Coronary artery (tissue), 2 donors: ENCODE results near the gene SNX25.

Experiments
- DNase-seq: peaks from one replicate; pipeline ENCODE4 v3.0.0-alpha.2; 2017; ENCODE audit warnings: low spot score
- H3K27ac ChIP-seq, 2 donors: fragments of 200-600 bp; sonication (generic); one replicate each; pipeline ENCODE4 v1.5.1; 2016 to 2019
- H3K4me3 ChIP-seq: fragments of 200-600 bp; sonication (generic); 2 replicates; pipeline ENCODE4 v1.5.1; 2016; ENCODE audit warnings: mild to moderate bottlenecking, moderate library complexity
- CTCF ChIP-seq: fragments of 200-600 bp; sonication (generic); IDR thresholded peaks from one replicate; pipeline ENCODE4 v1.5.1; 2019; ENCODE audit warnings: antibody characterized with exemption

SNX25 gene

GRCh38 chr4:185378264-185378663, 168.9 kb downstream of the SNX25 start:
- H3K4me3 ChIP-seq = no peak overlapping the region
- no peak for DNase-seq
- no peak overlapping the region for H3K27ac ChIP-seq
- TF ChIP-seq CTCF = no peak

GRCh38 chr4:185379326-185380295, 170.2 kb downstream of the SNX25 start:
- Histone ChIP-seq H3K27ac (no peak overlapping the region), H3K4me3 (no peak overlapping the region)
- no peak for DNase-seq
- no peak for TF ChIP-seq CTCF

GRCh38 chr4:185380320-185380719, 170.9 kb downstream of the SNX25 start:
- no peak for TF ChIP-seq CTCF
- no peak overlapping the region for H3K4me3 ChIP-seq
- DNase-seq = no peak
- no peak overlapping the region for H3K27ac ChIP-seq

GRCh38 chr4:185381288-185382196, 172.1 kb downstream of the SNX25 start:
- no peak overlapping the region for H3K27ac ChIP-seq
- H3K4me3 ChIP-seq = no peak overlapping the region
- TF ChIP-seq CTCF = no peak
- DNase-seq = no peak

GRCh38 chr4:185382754-185383153, 173.4 kb downstream of the SNX25 start:
- no peak overlapping the region for H3K27ac ChIP-seq
- H3K4me3 ChIP-seq = no peak overlapping the region
- no peak for TF ChIP-seq CTCF
- no peak for DNase-seq

- no peak overlapping the region for H3K4me3 ChIP-seq
- no peak for DNase-seq
- no peak overlapping the region for H3K27ac ChIP-seq
- no peak for TF ChIP-seq CTCF
These were observed 174.1 kb downstream of the SNX25 start for GRCh38 chr4:185383451-185383850.
